K562 (cell line): Measurements from ENCODE around the gene SSTR5. TPM values are rescaled to one million over a fixed set of nuclear protein-coding genes. Genes with fewer than 3 reads are reported as not detected.

Experiments used
- ATAC-seq: fragments of 200-7000 bp; cut with Tn5 transposase; 3 replicates; pipeline ENCODE4 v1.9.1; 2020; ENCODE audit warnings: moderate library complexity
- BruUV-seq: library from RNA; stranded (reverse); fragments of 400-500 nt; replicated peaks from 2 replicates; lab custom pipeline; 2021; lab: Mats Ljungman, UMichigan
- CTCF ChIA-PET: fragments of 300-600 bp; formaldehyde crosslinking; extraction: SDS; loops from one replicate; lab custom pipeline; 2021; ENCODE audit warnings: low intra/inter-chr PET ratio; lab: Yijun Ruan, JAX
- POLR2A ChIA-PET: fragments of 300-600, 350-650 bp; sonication (Branson Sonifier 250); formaldehyde crosslinking; extraction: SDS; loops from one replicate; lab custom pipeline; 2021; ENCODE audit warnings: antibody characterized with exemption, inconsistent platforms; lab: Yijun Ruan, JAX
- DNase-seq, 4 experiments: peaks; one replicate each; pipeline versions ENCODE4 v3.0.0 to v3.0.0-alpha.2; 2011 to 2018; ENCODE audit warnings: low spot score in 3 of 4, mixed read lengths in 3 of 4; ENCODE audit errors: extremely low read depth in 1 of 4
- FAIRE-seq: peaks from 2 replicates; lab custom pipeline; 2011; peaks lifted over from hg19 to GRCh38; lab: Jason Lieb, UNC
- H2AFZ ChIP-seq: 2 replicates; pipeline ENCODE4 v1.6.0; 2011; ENCODE audit warnings: low read depth, low read length, control low read depth, inconsistent platforms
- H3K27ac ChIP-seq: fragments of 200-600 bp; 3 replicates; pipeline ENCODE4 v1.8.0; 2011; ENCODE audit warnings: low read depth, mild to moderate bottlenecking, control low read depth, inconsistent platforms, low read length, moderate library complexity, mixed read lengths; ENCODE audit errors: extremely low read depth
- H3K27me3 ChIP-seq, 2 experiments: fragments of 300-600 bp in 1 of 2; 2 replicates in 1 of 2; 3 replicates in 1 of 2; pipeline versions ENCODE4 v1.6.0 to v1.8.0; 2011; ENCODE audit warnings: inconsistent platforms in 2 of 2, low read length in 2 of 2, mild to moderate bottlenecking in 1 of 2, mixed read lengths in 1 of 2, moderate library complexity in 1 of 2; ENCODE audit not compliant: control insufficient read depth in 2 of 2, insufficient read depth in 2 of 2
- H3K36me3 ChIP-seq: fragments of 300-600 bp; 3 replicates; pipeline ENCODE4 v1.8.0; 2011; ENCODE audit warnings: mild to moderate bottlenecking, low read length, inconsistent platforms; ENCODE audit not compliant: control insufficient read depth, insufficient read depth
- H3K4me1 ChIP-seq, 2 experiments: fragments of 200-600 bp in 1 of 2; replicated peaks in 1 of 2; 2 replicates in 1 of 2; 3 replicates in 1 of 2; pipeline versions ENCODE4 v1.5.1 to v1.8.0; 2011; ENCODE audit warnings: inconsistent platforms in 2 of 2, low read length in 2 of 2, mild to moderate bottlenecking in 1 of 2, mixed read lengths in 1 of 2, moderate library complexity in 1 of 2; ENCODE audit not compliant: control insufficient read depth in 2 of 2, insufficient read depth in 2 of 2
- H3K4me2 ChIP-seq: 2 replicates; pipeline ENCODE4 v1.6.1; 2011; ENCODE audit warnings: low read length, control low read depth, inconsistent platforms, mixed read lengths; ENCODE audit not compliant: insufficient read depth
- H3K4me3 ChIP-seq: fragments of 200-600 bp; sonication (generic), shearing (Covaris generic); 2 replicates; pipeline ENCODE4 v1.5.1; 2016; ENCODE audit warnings: control low read depth, inconsistent platforms
- H3K79me2 ChIP-seq: fragments of 200-600 bp; 3 replicates; pipeline ENCODE4 v1.8.0; 2011; ENCODE audit warnings: low read length, inconsistent platforms; ENCODE audit not compliant: control insufficient read depth, insufficient read depth
- H3K9ac ChIP-seq, 2 experiments: 2 replicates each; pipeline versions ENCODE4 v1.6.0 to v1.6.1; 2011; ENCODE audit warnings: low read depth in 2 of 2, low read length in 2 of 2, control low read depth in 1 of 2, inconsistent platforms in 1 of 2, mild to moderate bottlenecking in 1 of 2, mixed read lengths in 1 of 2; ENCODE audit not compliant: insufficient read depth in 1 of 2
- H3K9me1 ChIP-seq: one replicate; pipeline ENCODE4 v1.6.0; 2011; ENCODE audit warnings: inconsistent platforms, mild to moderate bottlenecking, low read length, moderate library complexity; ENCODE audit not compliant: control insufficient read depth, insufficient read depth
- H3K9me3 ChIP-seq: replicated peaks from 2 replicates; pipeline ENCODE4 v1.5.1; 2011; ENCODE audit warnings: low read depth, low read length, inconsistent platforms; ENCODE audit not compliant: control insufficient read depth, insufficient read depth
- H4K20me1 ChIP-seq: replicated peaks from 2 replicates; pipeline ENCODE4 v1.6.1; 2011; ENCODE audit warnings: low read length, inconsistent platforms, mixed read lengths; ENCODE audit not compliant: control insufficient read depth, insufficient read depth
- POLR2B ChIP-seq: fragments of 450-650 bp; IDR thresholded peaks from 2 replicates; pipeline ENCODE4 v1.6.1; 2018; ENCODE audit warnings: low read depth; ENCODE audit not compliant: partially characterized antibody
- U2AF2 ChIP-seq: fragments of 200-400 bp; formaldehyde crosslinking; optimal IDR thresholded peaks from 2 replicates; pipeline ENCODE3; 2017; ENCODE audit warnings: low read depth, mild to moderate bottlenecking, low read length
- ZEB2 ChIP-seq: fragments of 450-650 bp; IDR thresholded peaks from 2 replicates; pipeline ENCODE4 v1.6.1; 2016
- ZFP36 ChIP-seq: fragments of 150-350 bp; IDR thresholded peaks from 2 replicates; pipeline ENCODE4 v1.6.1; 2018; ENCODE audit warnings: low read length, low read depth; ENCODE audit not compliant: partially characterized antibody
- WGBS: fragments of 100-300 bp; shearing (Covaris generic); methylation state at CpG from one replicate; pipeline ENCODE4 v1.1.6; 2016; ENCODE audit warnings: low coverage, mixed read lengths; ENCODE audit not compliant: insufficient coverage; ENCODE audit errors: missing lambda C conversion rate; 5-methylcytosine and 5-hydroxymethylcytosine counted together
- in situ Hi-C: fragments of 300-500 bp; cut with MboI; formaldehyde crosslinking; loops from 4 replicates; pipeline ENCODE4 v1.15.0; 2018; ENCODE audit warnings: inconsistent platforms, mixed read lengths
- intact Hi-C: fragments of 100-400 bp; cut with micrococcal nuclease; formaldehyde crosslinking; loops from 2 replicates; pipeline ENCODE4 v1.14.2; 2022
- polyA plus RNA-seq, 8 experiments: library from polyadenylated mRNA; depleted of rRNA in 4 of 8; stranded (reverse) in 5 of 8; unstranded in 3 of 8; fragments of >200 nt; fragmentation: Nextera tagmentation in 2 of 8; fragmentation: Illumina TruSeq in 1 of 8; extraction: Ambion mirVana in 2 of 8; extraction: Trizol in 1 of 8; gene quantifications; 2 replicates each; pipeline versions ENCODE4 v1.2.1 to v1.2.3, GENCODE V29; 2011 to 2014; ENCODE audit warnings: inconsistent platforms in 1 of 8, missing spikeins in 1 of 8
- total RNA-seq, 7 experiments: library from RNA; depleted of rRNA in 6 of 7; stranded (reverse); fragments of >200 nt in 6 of 7; fragmentation: Illumina TruSeq in 2 of 7; extraction: Trizol in 2 of 7; gene quantifications; 2 replicates each; pipeline versions ENCODE4 v1.2.1 to v1.2.3, GENCODE V29; 2011 to 2021; ENCODE audit warnings: low replicate concordance in 1 of 7
- TF ChIP-seq, protein P1 (sequence below): fragments of 450-650 bp; formaldehyde crosslinking; IDR thresholded peaks from 2 replicates; pipeline ENCODE4 v1.4.0; 2020; ENCODE audit warnings: mild to moderate bottlenecking, moderate library complexity

Gene SSTR5
- total and polyA plus RNA-seq, 9 of the 15 experiments (the other 6 are each of a cell fraction or from before 2014, with no cell fraction given), result not detected

DNA sequence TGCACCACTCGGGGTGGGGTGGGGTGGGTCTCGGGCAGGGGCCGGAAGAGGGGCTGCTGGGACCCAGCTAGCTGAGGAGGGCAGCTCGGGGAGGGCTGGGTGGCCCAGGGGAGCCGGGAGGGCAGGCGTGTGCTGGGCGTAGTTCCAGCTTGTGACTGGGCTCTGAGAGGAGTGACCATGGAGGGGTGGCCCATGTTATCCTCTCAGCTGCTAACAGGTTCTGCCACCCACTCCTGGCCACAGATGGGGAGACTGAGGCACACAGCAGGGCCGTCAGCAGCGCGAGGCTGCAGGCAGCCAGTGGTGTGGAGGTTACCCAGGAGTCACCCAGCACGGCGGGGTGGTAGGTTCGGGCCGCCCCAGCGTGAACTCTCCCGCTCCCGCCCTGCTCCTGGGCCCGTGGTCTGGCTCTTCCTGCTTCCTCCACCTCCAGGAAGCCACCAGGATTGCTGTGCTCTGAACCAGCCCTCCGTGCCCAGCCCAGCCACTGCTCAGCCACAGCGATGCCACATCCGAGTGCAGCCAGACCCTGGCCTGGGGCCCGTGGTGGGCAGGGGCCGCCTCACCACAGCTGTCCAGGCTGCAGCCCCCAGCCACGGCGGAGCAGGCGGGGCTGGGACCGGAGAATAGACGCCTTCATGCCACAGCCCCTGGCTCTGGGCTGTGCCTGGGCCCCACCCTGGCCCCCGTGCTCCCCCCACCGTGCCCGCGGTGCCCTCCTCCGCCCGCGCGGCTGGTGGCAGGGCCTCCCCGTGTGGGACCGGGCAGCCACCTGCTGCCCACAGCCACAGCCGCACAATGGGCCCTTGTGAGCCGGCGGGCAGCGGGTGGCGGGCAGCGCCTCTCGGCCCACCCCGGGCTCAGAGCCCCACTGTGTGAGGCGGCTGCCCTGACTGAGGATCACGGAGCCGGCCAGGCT is 26.3 kb upstream of the SSTR5 start:
- Histone ChIP-seq H4K20me1 (no peaks in the 10 kb centered on the region), H3K4me1 (peaks cover 0 to 75% of the 10 kb centered on the region in 2 experiments; a peak in 2 of 5 replicates), H3K27ac (no peak overlapping the region), H3K9me1 (no peaks in the 10 kb centered on the region), H3K79me2 (no peaks in the 10 kb centered on the region), H3K4me3 (no peak overlapping the region), H3K27me3 (peaks cover 7 to 43% of the 10 kb centered on the region in 2 experiments; a peak in 3 of 5 replicates), H3K4me2 (no peak overlapping the region), H3K9ac (no peak overlapping the region; a peak in 1 of 4 replicates), H3K9me3 (0 out of 2 replicates have a peak, but pooled peaks cover 2% of the 10 kb centered on the region), H3K36me3 (no peaks in the 10 kb centered on the region), H2AFZ (no peak overlapping the region)
- POLR2A ChIA-PET, result no interaction called here
- in situ Hi-C loops, result loop anchor here (5.0 kb wide), 1 partner anchor 234 kb away; no protein-coding TSS in a partner anchor
- no peak for TF ChIP-seq U2AF2
- TF ChIP-seq ZFP36, result peak; percentile 89
- no TSS peak for BruUV-seq
- CTCF ChIA-PET, result no interaction called here
- WGBS, result 13% methylated on average over 23 of the region's 49 CpGs
- DNase-seq (no peak), FAIRE-seq (no peak), ATAC-seq (no peak)
- intact Hi-C loops, result no loop called here

DNA sequence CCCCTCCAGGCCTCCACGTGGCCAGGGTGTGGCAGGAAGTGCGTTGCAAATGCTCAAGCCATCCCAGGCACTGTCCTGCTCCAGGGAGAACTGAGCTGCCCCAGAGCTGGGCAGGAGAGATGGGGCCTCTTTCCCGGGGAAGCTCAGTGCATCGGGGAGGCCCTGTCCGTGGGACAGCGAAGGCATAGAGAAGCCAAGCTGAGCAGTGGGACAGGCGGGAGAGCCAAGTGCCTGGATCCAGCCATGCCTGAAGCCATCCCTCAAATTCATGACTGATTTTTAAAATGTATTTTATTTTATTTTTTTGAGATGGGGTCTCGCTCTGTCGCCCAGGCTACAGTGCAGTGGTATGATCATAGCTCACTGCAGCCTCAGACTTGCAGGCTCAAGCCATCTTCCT is 25.4 kb upstream of the SSTR5 start:
- H3K27me3 ChIP-seq, result peaks cover 12 to 48% of the 10 kb centered on the region in 2 experiments; a peak in 3 of 5 replicates
- BruUV-seq, result no TSS peak
- no peaks in the 10 kb centered on the region for H3K79me2 ChIP-seq
- TF ChIP-seq ZEB2 (no peak), POLR2B (no peak)
- TF ChIP-seq, protein P1, sequence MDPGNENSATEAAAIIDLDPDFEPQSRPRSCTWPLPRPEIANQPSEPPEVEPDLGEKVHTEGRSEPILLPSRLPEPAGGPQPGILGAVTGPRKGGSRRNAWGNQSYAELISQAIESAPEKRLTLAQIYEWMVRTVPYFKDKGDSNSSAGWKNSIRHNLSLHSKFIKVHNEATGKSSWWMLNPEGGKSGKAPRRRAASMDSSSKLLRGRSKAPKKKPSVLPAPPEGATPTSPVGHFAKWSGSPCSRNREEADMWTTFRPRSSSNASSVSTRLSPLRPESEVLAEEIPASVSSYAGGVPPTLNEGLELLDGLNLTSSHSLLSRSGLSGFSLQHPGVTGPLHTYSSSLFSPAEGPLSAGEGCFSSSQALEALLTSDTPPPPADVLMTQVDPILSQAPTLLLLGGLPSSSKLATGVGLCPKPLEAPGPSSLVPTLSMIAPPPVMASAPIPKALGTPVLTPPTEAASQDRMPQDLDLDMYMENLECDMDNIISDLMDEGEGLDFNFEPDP, result no peak
- POLR2A ChIA-PET, result interaction anchor here (0.6 to 0.7 kb wide), 3 partner anchors 8 to 144 kb away, joined by 3 to 4 read pairs (median 3); no protein-coding TSS in a partner anchor
- H3K9me1 ChIP-seq, result no peaks in the 10 kb centered on the region
- H3K9ac ChIP-seq, result no peak overlapping the region
- no peak overlapping the region for H3K4me3 ChIP-seq
- H3K4me2 ChIP-seq, result no peak overlapping the region
- H3K4me1 ChIP-seq, result peaks cover 0 to 79% of the 10 kb centered on the region in 2 experiments; a peak in 2 of 5 replicates
- no peaks in the 10 kb centered on the region for H3K9me3 ChIP-seq
- no peak overlapping the region for H3K27ac ChIP-seq
- H2AFZ ChIP-seq, result no peak overlapping the region
- FAIRE-seq (no peak), ATAC-seq (no peak), DNase-seq (no peak)
- H3K36me3 ChIP-seq, result no peaks in the 10 kb centered on the region
- WGBS, result 22% methylated on average over 9 of the region's 9 CpGs
- intact Hi-C loops (no loop called here), in situ Hi-C loops (loop anchor here (5.0 kb wide), 1 partner anchor 235 kb away; no protein-coding TSS in a partner anchor)
- H4K20me1 ChIP-seq, result no peaks in the 10 kb centered on the region
- CTCF ChIA-PET, result no interaction called here
